Activated B cell treated with CpG ODN at 0.5 μM for 24 hours (primary cell): ENCODE results near the gene TSHZ2. TPM values are rescaled to one million over a fixed set of nuclear protein-coding genes. Genes with fewer than 3 reads are reported as not detected.
A peak's percentile ranks its signal among the peaks of the same experiment; 100 is the strongest.

Experiments used
- ATAC-seq: fragments of 200-7000 bp; cut with Tn5 transposase; one replicate; pipeline ENCODE4 v1.10.0; 2021; ENCODE audit warnings: low read depth, mild to moderate bottlenecking, moderate library complexity
- CTCF ChIA-PET: fragments of 350-600 bp; sonication (Branson Sonifier 250); formaldehyde crosslinking; loops from one replicate; lab custom pipeline; 2021; ENCODE audit warnings: antibody characterized with exemption; lab: Charles Lee
- POLR2A ChIA-PET: fragments of 350-600 bp; sonication (Branson Sonifier 250); formaldehyde crosslinking; loops from one replicate; lab custom pipeline; 2021; ENCODE audit warnings: antibody characterized with exemption; lab: Charles Lee
- DNase-seq: peaks from one replicate; pipeline ENCODE4 v3.0.0; 2022
- H3K27ac Mint-ChIP-seq: one replicate; pipeline ENCODE4 v1.8.0; 2020; ENCODE audit warnings: mixed read lengths
- H3K27me3 Mint-ChIP-seq: one replicate; pipeline ENCODE4 v1.8.0; 2021; ENCODE audit warnings: mixed read lengths
- H3K36me3 Mint-ChIP-seq: one replicate; pipeline ENCODE4 v1.8.0; 2021; ENCODE audit warnings: low read depth, mixed read lengths
- H3K4me1 Mint-ChIP-seq: one replicate; pipeline ENCODE4 v1.8.0; 2021; ENCODE audit warnings: mixed read lengths
- H3K4me3 Mint-ChIP-seq: one replicate; pipeline ENCODE4 v1.8.0; 2020; ENCODE audit warnings: mild to moderate bottlenecking, mixed read lengths
- H3K9me3 Mint-ChIP-seq: one replicate; pipeline ENCODE4 v1.8.0; 2020; ENCODE audit warnings: mixed read lengths
- CTCF ChIP-seq: fragments of 200-600 bp; IDR thresholded peaks from one replicate; pipeline ENCODE4 v1.8.0; 2022; ENCODE audit warnings: antibody characterized with exemption, mild to moderate bottlenecking
- intact Hi-C: fragments of 100-400 bp; cut with micrococcal nuclease; formaldehyde crosslinking; loops from one replicate; pipeline ENCODE4 v1.15.1; 2024
- total RNA-seq: library from RNA; stranded (reverse); gene quantifications from 2 replicates; pipeline ENCODE4 v1.2.3, GENCODE V29; 2022

Gene TSHZ2
- total RNA-seq, 1 donor from 2014 or later = 1.7 TPM

- Mint-ChIP-seq H3K9me3 (no peaks in the 10 kb centered on the region), H3K4me3 (peak overlapping the region; percentile 17), H3K4me1 (peaks cover 27% of the 10 kb centered on the region), H3K36me3 (no peaks in the 10 kb centered on the region), H3K27ac (peak overlapping the region; percentile 16), H3K27me3 (peaks cover 3% of the 10 kb centered on the region)
- no peak for TF ChIP-seq CTCF
- intact Hi-C loops = no loop called here
- DNase-seq (no peak), ATAC-seq (peak; percentile 55)
- ChIA-PET POLR2A (no interaction called here), CTCF (interaction anchor here (0.7 kb wide), 1 partner anchor 84 kb away, joined by 4 read pairs; no protein-coding TSS in a partner anchor)
These were observed 182.4 kb downstream of the TSHZ2 start for GRCh38 chr20:53154540-53154939.

- no peak for TF ChIP-seq CTCF
- H3K27ac Mint-ChIP-seq = peak overlapping the region; percentile 86
- H3K4me3 Mint-ChIP-seq = peak overlapping the region; percentile 36
- no peaks in the 10 kb centered on the region for H3K27me3 Mint-ChIP-seq
- H3K4me1 Mint-ChIP-seq = peaks cover 43% of the 10 kb centered on the region
- ATAC-seq = peak; percentile 53
- CTCF ChIA-PET = interaction anchor here (2.0 kb wide), 1 partner anchor 15 kb away, joined by 4 read pairs; no protein-coding TSS in a partner anchor
- DNase-seq = peak; percentile 24
- H3K9me3 Mint-ChIP-seq = peaks cover 6% of the 10 kb centered on the region
- intact Hi-C loops = loop anchor here (2.0 kb wide), 4 partner anchors 389 to 1041 kb away; no protein-coding TSS in a partner anchor
- no peaks in the 10 kb centered on the region for H3K36me3 Mint-ChIP-seq
- POLR2A ChIA-PET = no interaction called here
These were observed 185.6 kb downstream of the TSHZ2 start for GRCh38 chr20:53157443-53158408.

GRCh38 chr20:53159160-53159559 is 187.0 kb downstream of the TSHZ2 start:
- no peak for DNase-seq
- Mint-ChIP-seq H3K36me3 (no peaks in the 10 kb centered on the region), H3K9me3 (peaks cover 6% of the 10 kb centered on the region), H3K4me3 (no peak overlapping the region), H3K4me1 (peaks cover 40% of the 10 kb centered on the region), H3K27me3 (no peaks in the 10 kb centered on the region), H3K27ac (no peak overlapping the region)
- intact Hi-C loops = loop anchor here (2.0 kb wide), 4 partner anchors 388 to 1040 kb away; no protein-coding TSS in a partner anchor
- CTCF ChIA-PET = no interaction called here
- POLR2A ChIA-PET = no interaction called here
- no peak for TF ChIP-seq CTCF
- ATAC-seq = no peak

- H3K4me3 Mint-ChIP-seq = no peak overlapping the region
- ChIA-PET POLR2A (interaction anchor here (1.1 kb wide), 1 partner anchor 159 kb away, joined by 6 read pairs; no protein-coding TSS in a partner anchor), CTCF (no interaction called here)
- H3K36me3 Mint-ChIP-seq = no peaks in the 10 kb centered on the region
- H3K4me1 Mint-ChIP-seq = peaks cover 34% of the 10 kb centered on the region
- peaks cover 6% of the 10 kb centered on the region for H3K9me3 Mint-ChIP-seq
- ATAC-seq (peak; percentile 5), DNase-seq (no peak)
- intact Hi-C loops = no loop called here
- peak overlapping the region; percentile 33 for H3K27ac Mint-ChIP-seq
- TF ChIP-seq CTCF = no peak
- no peaks in the 10 kb centered on the region for H3K27me3 Mint-ChIP-seq
These were observed 188.9 kb downstream of the TSHZ2 start for GRCh38 chr20:53161073-53161472.

- peak overlapping the region; percentile 33 for H3K27ac Mint-ChIP-seq
- H3K9me3 Mint-ChIP-seq = peaks cover 6% of the 10 kb centered on the region
These were observed 189.3 kb downstream of the TSHZ2 start for GRCh38 chr20:53161473-53161872.

More at GRCh38 chr20:53161473-53161872, 189.3 kb downstream of the TSHZ2 start:
- H3K36me3 Mint-ChIP-seq = no peaks in the 10 kb centered on the region
- no peaks in the 10 kb centered on the region for H3K27me3 Mint-ChIP-seq
- CTCF ChIA-PET = interaction anchor here (1.0 kb wide), 1 partner anchor 185 kb away, joined by 3 read pairs; no protein-coding TSS in a partner anchor
- ATAC-seq (peak; percentile 49), DNase-seq (no peak)
- TF ChIP-seq CTCF = no peak
- peaks cover 34% of the 10 kb centered on the region for H3K4me1 Mint-ChIP-seq
- H3K4me3 Mint-ChIP-seq = no peak overlapping the region
- POLR2A ChIA-PET = interaction anchor here (1.1 kb wide), 1 partner anchor 160 kb away, joined by 4 read pairs; no protein-coding TSS in a partner anchor
- intact Hi-C loops = no loop called here
